ENCODE measurements around the gene CCT7.

The CCT7 gene

DNA sequence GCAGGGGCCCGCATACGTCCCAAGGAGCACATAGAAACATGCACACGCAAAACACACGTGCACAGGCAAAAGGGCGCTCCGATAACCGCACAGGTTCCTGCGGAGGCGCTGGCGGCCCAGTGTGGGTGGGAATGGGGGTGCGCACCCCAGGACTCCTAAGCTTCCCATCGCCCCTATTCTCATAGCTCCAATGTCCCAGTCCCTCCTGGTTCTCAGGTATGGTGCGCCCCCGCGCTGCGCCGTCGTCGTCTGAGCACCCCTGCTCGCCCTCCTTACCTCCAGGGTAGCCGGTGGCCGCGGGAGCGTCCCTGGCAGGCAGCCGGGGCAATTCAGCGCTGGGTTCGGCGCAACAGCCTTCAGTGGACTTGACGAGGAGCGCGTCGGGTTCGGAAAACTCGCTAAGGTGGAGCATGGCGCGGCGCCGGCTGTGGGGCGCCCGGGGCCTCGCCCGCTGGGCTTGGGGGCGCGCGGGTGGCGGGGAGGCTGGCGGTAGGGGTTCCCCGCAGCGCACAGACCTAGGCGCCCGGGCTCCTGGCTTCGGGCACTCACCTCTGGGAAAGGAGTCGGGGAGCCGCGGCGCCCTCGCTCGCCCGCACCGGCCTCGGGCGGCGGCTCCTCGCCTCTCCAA, 58.9 kb downstream of the CCT7 start:
- peaks cover 33 to 70% of the 10 kb centered on the region in 2 donors for H3K27me3 ChIP-seq (ENCODE audit: control insufficient read depth in 1 of 2, insufficient read depth in 2 of 2, low read length in 2 of 2)

GRCh38 chr2:73293534-73294171, 59.5 kb downstream of the CCT7 start, which contains the start of gene EGR4:
EGR4 (minus strand) TSS chr2:73293548; CDS start chr2:73293317, 231 bp downstream.
- Histone ChIP-seq H3K9ac (ENCODE audit: low read length) (no peak within 1 kb of the TSS), H3K4me1 (ENCODE audit: insufficient read depth, low read length) (peaks cover 3% of the 10 kb centered on the region)

More for the DNA sequence above, 58.9 kb downstream of the CCT7 start:
- H3K4me1 ChIP-seq (ENCODE audit: insufficient read depth, low read length), result peaks cover 3% of the 10 kb centered on the region
- H3K36me3 ChIP-seq (ENCODE audit: insufficient read depth, low read length), result no peaks in the 10 kb centered on the region
- H3K9me3 ChIP-seq (ENCODE audit: low read length), result no peaks in the 10 kb centered on the region
- H3K27ac ChIP-seq (ENCODE audit: low read depth, low read length), result no peak overlapping the region
- H3K4me3 ChIP-seq (ENCODE audit: low read depth in 1 of 2, low read length in 2 of 2), result peak overlapping the region in 1 of 2 donors; percentile 41
- H3K9ac ChIP-seq (ENCODE audit: low read length), result no peak overlapping the region

DNA sequence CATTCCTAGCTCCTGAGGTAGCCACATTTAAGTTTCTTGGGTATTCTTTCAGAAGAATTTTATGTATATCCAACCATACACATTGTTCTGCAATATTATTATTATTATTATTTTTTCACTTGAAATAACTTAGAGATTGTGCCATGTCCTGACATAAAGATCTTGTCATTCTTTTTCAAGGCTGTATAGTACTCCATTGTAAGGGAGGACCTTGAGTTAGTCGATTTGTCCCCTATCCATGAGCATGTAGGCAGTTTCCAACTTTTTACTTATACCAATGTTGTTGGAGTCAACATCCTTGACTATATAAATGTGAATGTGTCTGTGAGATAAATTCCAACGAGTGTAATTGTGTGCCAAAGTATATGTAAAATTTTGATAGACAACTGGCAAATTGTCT, 60.1 kb downstream of the CCT7 start:
- no peak overlapping the region for H3K4me3 ChIP-seq (ENCODE audit: low read depth in 1 of 2, low read length in 2 of 2)
- H3K27ac ChIP-seq (ENCODE audit: low read depth, low read length), result no peak overlapping the region
- H3K9ac ChIP-seq (ENCODE audit: low read length), result no peak overlapping the region
- peaks cover 3% of the 10 kb centered on the region for H3K4me1 ChIP-seq (ENCODE audit: insufficient read depth, low read length)
- no peaks in the 10 kb centered on the region for H3K36me3 ChIP-seq (ENCODE audit: insufficient read depth, low read length)
- no peaks in the 10 kb centered on the region for H3K9me3 ChIP-seq (ENCODE audit: low read length)
- peaks cover 33 to 66% of the 10 kb centered on the region in 2 donors for H3K27me3 ChIP-seq (ENCODE audit: control insufficient read depth in 1 of 2, insufficient read depth in 2 of 2, low read length in 2 of 2)

More at GRCh38 chr2:73293534-73294171, 59.5 kb downstream of the CCT7 start, which contains the start of gene EGR4:
- Histone ChIP-seq H3K27ac (ENCODE audit: low read depth, low read length) (no peak within 1 kb of the TSS), H3K9me3 (ENCODE audit: low read length) (no peaks in the 10 kb centered on the region), H3K27me3 (ENCODE audit: control insufficient read depth in 1 of 2, insufficient read depth in 2 of 2, low read length in 2 of 2) (peaks cover 33 to 70% of the 10 kb centered on the region in 2 donors), H3K4me3 (ENCODE audit: low read depth in 1 of 2, low read length in 2 of 2) (peak within 1 kb of the TSS; percentile 27 to 41), H3K36me3 (ENCODE audit: insufficient read depth, low read length) (no peaks in the 10 kb centered on the region)

GRCh38 chr2:73295751-73296400, 61.8 kb downstream of the CCT7 start:
- Histone ChIP-seq H3K4me1 (ENCODE audit: insufficient read depth, low read length) (peaks cover 3% of the 10 kb centered on the region), H3K9me3 (ENCODE audit: low read length) (no peaks in the 10 kb centered on the region), H3K9ac (ENCODE audit: low read length) (no peak overlapping the region), H3K36me3 (ENCODE audit: insufficient read depth, low read length) (no peaks in the 10 kb centered on the region), H3K27me3 (ENCODE audit: control insufficient read depth in 1 of 2, insufficient read depth in 2 of 2, low read length in 2 of 2) (peaks cover 25 to 55% of the 10 kb centered on the region in 2 donors), H3K4me3 (ENCODE audit: low read depth in 1 of 2, low read length in 2 of 2) (no peak overlapping the region), H3K27ac (ENCODE audit: low read depth, low read length) (no peak overlapping the region)

DNA sequence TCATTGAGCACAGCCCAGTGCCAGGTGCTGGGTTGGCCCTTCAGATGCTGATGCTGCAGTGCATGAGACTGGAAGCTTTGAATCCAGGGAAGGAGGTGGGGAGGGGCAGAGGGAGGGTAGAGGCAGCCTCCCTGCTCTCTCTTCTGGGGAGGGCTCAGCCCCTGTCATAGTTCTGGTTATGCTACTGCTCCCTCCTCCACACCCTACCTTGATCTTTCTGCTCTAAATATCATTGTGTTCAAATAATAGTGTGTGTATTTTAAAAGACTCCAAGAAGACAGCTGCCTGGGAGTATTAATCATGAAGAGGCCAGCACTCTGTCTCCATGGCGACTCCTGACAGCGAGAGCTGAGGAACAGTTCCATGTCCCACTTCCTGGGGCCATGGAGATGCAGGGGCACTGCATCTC, 63.0 kb downstream of the CCT7 start:
- H3K4me1 ChIP-seq (ENCODE audit: insufficient read depth, low read length), result peaks cover 3% of the 10 kb centered on the region
- H3K9me3 ChIP-seq (ENCODE audit: low read length), result no peaks in the 10 kb centered on the region
- no peaks in the 10 kb centered on the region for H3K36me3 ChIP-seq (ENCODE audit: insufficient read depth, low read length)
- H3K4me3 ChIP-seq (ENCODE audit: low read depth in 1 of 2, low read length in 2 of 2), result no peak overlapping the region
- H3K27me3 ChIP-seq (ENCODE audit: control insufficient read depth in 1 of 2, insufficient read depth in 2 of 2, low read length in 2 of 2), result peaks cover 24 to 44% of the 10 kb centered on the region in 2 donors
- no peak overlapping the region for H3K9ac ChIP-seq (ENCODE audit: low read length)
- no peak overlapping the region for H3K27ac ChIP-seq (ENCODE audit: low read depth, low read length)

DNA sequence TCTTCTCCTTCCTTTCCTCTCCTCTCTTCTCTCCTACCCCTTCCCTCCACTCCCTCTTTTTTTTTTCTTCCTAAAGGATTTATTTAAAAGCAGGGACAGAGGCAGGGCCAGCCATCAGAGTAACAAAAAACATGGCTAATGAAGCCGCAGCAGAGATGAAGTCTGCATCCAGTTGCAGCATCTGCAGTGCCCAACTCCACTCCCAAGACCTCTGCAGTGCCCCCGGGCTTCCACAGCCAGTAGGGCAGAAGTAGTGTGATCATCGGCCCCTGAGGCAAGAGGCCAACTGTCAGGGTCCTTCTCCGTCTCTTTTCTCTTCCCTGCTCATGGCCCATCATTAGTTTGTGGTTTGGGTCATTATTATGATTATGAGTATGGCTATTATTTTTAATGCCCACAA, 63.5 kb downstream of the CCT7 start:
- Histone ChIP-seq H3K9ac (ENCODE audit: low read length) (no peak overlapping the region), H3K4me1 (ENCODE audit: insufficient read depth, low read length) (peaks cover 3% of the 10 kb centered on the region), H3K27me3 (ENCODE audit: control insufficient read depth in 1 of 2, insufficient read depth in 2 of 2, low read length in 2 of 2) (peaks cover 22 to 40% of the 10 kb centered on the region in 2 donors), H3K36me3 (ENCODE audit: insufficient read depth, low read length) (no peaks in the 10 kb centered on the region), H3K9me3 (ENCODE audit: low read length) (no peaks in the 10 kb centered on the region), H3K27ac (ENCODE audit: low read depth, low read length) (no peak overlapping the region), H3K4me3 (ENCODE audit: low read depth in 1 of 2, low read length in 2 of 2) (no peak overlapping the region)

- Histone ChIP-seq H3K4me3 (ENCODE audit: low read depth in 1 of 2, low read length in 2 of 2) (no peak overlapping the region), H3K9me3 (ENCODE audit: low read length) (no peaks in the 10 kb centered on the region), H3K27me3 (ENCODE audit: control insufficient read depth in 1 of 2, insufficient read depth in 2 of 2, low read length in 2 of 2) (peaks cover 0 to 7% of the 10 kb centered on the region in 2 donors)
Measured at GRCh38 chr2:73300926-73301325, 66.8 kb downstream of the CCT7 start.

GRCh38 chr2:73301636-73302035, 67.5 kb downstream of the CCT7 start:
- H3K9me3 ChIP-seq (ENCODE audit: low read length), result no peaks in the 10 kb centered on the region
- no peak overlapping the region for H3K27ac ChIP-seq (ENCODE audit: low read depth, low read length)
- no peaks in the 10 kb centered on the region for H3K4me1 ChIP-seq (ENCODE audit: insufficient read depth, low read length)
- no peaks in the 10 kb centered on the region for H3K36me3 ChIP-seq (ENCODE audit: insufficient read depth, low read length)
- peaks cover 0 to 4% of the 10 kb centered on the region in 2 donors for H3K27me3 ChIP-seq (ENCODE audit: control insufficient read depth in 1 of 2, insufficient read depth in 2 of 2, low read length in 2 of 2)
- H3K9ac ChIP-seq (ENCODE audit: low read length), result no peak overlapping the region
- H3K4me3 ChIP-seq (ENCODE audit: low read depth in 1 of 2, low read length in 2 of 2), result no peak overlapping the region

More at GRCh38 chr2:73300926-73301325, 66.8 kb downstream of the CCT7 start:
- Histone ChIP-seq H3K36me3 (ENCODE audit: insufficient read depth, low read length) (no peaks in the 10 kb centered on the region), H3K4me1 (ENCODE audit: insufficient read depth, low read length) (no peaks in the 10 kb centered on the region), H3K27ac (ENCODE audit: low read depth, low read length) (no peak overlapping the region), H3K9ac (ENCODE audit: low read length) (no peak overlapping the region)
